ENCODE measurements around the gene GUSB. TPM values are rescaled to one million over a fixed set of nuclear protein-coding genes. Genes with fewer than 3 reads are reported as not detected.
"Not testable (repeated sequence)": the region's sequence is repeated elsewhere in the genome, so short reads cannot be mapped to it uniquely, and the experiment has no call there.

GUSB gene
- total RNA-seq, 6 donors from 2014 or later: 47.7 to 91.4 (median 66.8) TPM

DNA sequence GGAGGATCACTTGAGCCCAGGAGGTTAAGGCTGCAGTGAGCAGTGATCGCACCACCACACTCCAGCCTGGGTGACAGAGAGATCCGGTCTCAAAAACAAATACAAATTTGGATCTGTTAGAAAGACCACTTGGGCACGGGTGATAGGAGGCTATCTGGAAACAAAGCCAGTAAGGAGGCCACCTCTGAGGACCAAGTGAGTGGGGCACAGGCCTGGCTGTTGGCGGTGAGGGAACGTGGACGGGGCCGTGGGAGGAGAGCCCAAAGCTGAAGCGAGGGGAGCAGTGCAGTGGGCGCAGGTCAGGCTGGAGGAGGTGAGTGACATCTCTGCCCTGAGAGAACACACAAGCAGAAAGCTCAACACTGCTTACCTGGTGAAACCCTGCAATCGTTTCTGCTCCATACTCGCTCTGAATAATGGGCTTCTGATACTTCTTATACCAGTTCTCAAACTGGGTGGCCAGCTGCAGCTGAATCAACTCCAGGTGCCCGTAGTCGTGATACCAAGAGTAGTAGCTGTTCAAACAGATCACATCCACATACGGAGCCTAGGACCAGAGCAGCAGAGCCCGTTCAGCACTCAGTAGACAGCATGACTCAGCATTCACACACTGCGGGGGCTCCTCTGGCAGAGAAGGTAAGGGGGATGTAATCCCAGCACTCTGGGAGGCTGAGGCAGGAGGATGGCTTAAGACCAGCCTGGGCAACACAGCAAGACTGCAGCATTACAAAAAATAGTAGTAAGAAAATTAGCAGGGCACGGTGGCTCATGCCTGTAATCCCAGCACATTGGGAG lies 14.5 kb downstream of the GUSB start:
- Histone ChIP-seq H3K27ac (no peak overlapping the region), H3K4me1 (no peaks in the 10 kb centered on the region), H3K36me3 (peaks cover 31 to 100% (median 88%) of the 10 kb centered on the region in 4 donors), H3K9me3 (no peaks in the 10 kb centered on the region), H3K27me3 (no peaks in the 10 kb centered on the region), H3K4me3 (no peak overlapping the region)
- no peak for ATAC-seq (ENCODE audit: low FRiP score in 2 of 2)
- no peak for DNase-seq
- TF ChIP-seq, protein P1, sequence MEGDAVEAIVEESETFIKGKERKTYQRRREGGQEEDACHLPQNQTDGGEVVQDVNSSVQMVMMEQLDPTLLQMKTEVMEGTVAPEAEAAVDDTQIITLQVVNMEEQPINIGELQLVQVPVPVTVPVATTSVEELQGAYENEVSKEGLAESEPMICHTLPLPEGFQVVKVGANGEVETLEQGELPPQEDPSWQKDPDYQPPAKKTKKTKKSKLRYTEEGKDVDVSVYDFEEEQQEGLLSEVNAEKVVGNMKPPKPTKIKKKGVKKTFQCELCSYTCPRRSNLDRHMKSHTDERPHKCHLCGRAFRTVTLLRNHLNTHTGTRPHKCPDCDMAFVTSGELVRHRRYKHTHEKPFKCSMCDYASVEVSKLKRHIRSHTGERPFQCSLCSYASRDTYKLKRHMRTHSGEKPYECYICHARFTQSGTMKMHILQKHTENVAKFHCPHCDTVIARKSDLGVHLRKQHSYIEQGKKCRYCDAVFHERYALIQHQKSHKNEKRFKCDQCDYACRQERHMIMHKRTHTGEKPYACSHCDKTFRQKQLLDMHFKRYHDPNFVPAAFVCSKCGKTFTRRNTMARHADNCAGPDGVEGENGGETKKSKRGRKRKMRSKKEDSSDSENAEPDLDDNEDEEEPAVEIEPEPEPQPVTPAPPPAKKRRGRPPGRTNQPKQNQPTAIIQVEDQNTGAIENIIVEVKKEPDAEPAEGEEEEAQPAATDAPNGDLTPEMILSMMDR (IDR thresholded peaks at IDR 0.05): no peak
- TF ChIP-seq EP300 (IDR thresholded peaks at IDR 0.05) (no peak), POLR2A (IDR thresholded peaks at IDR 0.05) (no peak), POLR2AphosphoS5 (IDR thresholded peaks at IDR 0.05) (no peak)
- WGBS, 2 donors: 93 to 95% methylated on average over 17 of the region's 17 CpGs

GRCh38 chr7:65966146-65966545 lies 15.9 kb downstream of the GUSB start:
- H3K36me3 ChIP-seq: peaks cover 29 to 100% (median 88%) of the 10 kb centered on the region in 4 donors
- no peak overlapping the region for H3K4me3 ChIP-seq
- ATAC-seq (ENCODE audit: low FRiP score in 2 of 2) (no peak), DNase-seq (no peak)
- no peaks in the 10 kb centered on the region for H3K27me3 ChIP-seq
- no peaks in the 10 kb centered on the region for H3K4me1 ChIP-seq
- no peaks in the 10 kb centered on the region for H3K9me3 ChIP-seq
- no peak overlapping the region for H3K27ac ChIP-seq
- 85 to 95% methylated on average over 6 of the region's 6 CpGs for WGBS, 2 donors
- TF ChIP-seq, protein P1 (IDR thresholded peaks at IDR 0.05): no peak
- TF ChIP-seq POLR2A (IDR thresholded peaks at IDR 0.05) (no peak), POLR2AphosphoS5 (IDR thresholded peaks at IDR 0.05) (no peak), EP300 (IDR thresholded peaks at IDR 0.05) (no peak)

GRCh38 chr7:65964671-65965070 lies 17.3 kb downstream of the GUSB start:
- not testable (repeated sequence) for DNase-seq; H3K27me3 ChIP-seq; H3K4me3 ChIP-seq; H3K27ac ChIP-seq; H3K9me3 ChIP-seq; ATAC-seq (ENCODE audit: low FRiP score in 2 of 2); H3K4me1 ChIP-seq
- H3K36me3 ChIP-seq: peaks cover 39 to 100% (median 87%) of the 10 kb centered on the region in 4 donors
- 92 to 95% methylated on average over 3 of the region's 3 CpGs for WGBS, 2 donors

- Histone ChIP-seq H3K9me3 (no peaks in the 10 kb centered on the region), H3K4me3 (no peak overlapping the region), H3K4me1 (no peaks in the 10 kb centered on the region), H3K36me3 (peaks cover 28 to 92% (median 71%) of the 10 kb centered on the region in 4 donors), H3K27me3 (no peaks in the 10 kb centered on the region), H3K27ac (no peak overlapping the region)
- 89% methylated on average over 6 of the region's 6 CpGs; no CpG with 5 or more reads in 1 of the 2 donors for WGBS, 2 donors
- DNase-seq: no peak
- TF ChIP-seq POLR2AphosphoS5 (IDR thresholded peaks at IDR 0.05) (no peak), POLR2A (IDR thresholded peaks at IDR 0.05) (no peak), EP300 (IDR thresholded peaks at IDR 0.05) (no peak)
- TF ChIP-seq, protein P1 (IDR thresholded peaks at IDR 0.05): no peak
- peak in 1 of 2 donors; percentile 40 for ATAC-seq (ENCODE audit: low FRiP score in 2 of 2)
These were observed 20.0 kb downstream of the GUSB start for GRCh38 chr7:65962033-65962432.

DNA sequence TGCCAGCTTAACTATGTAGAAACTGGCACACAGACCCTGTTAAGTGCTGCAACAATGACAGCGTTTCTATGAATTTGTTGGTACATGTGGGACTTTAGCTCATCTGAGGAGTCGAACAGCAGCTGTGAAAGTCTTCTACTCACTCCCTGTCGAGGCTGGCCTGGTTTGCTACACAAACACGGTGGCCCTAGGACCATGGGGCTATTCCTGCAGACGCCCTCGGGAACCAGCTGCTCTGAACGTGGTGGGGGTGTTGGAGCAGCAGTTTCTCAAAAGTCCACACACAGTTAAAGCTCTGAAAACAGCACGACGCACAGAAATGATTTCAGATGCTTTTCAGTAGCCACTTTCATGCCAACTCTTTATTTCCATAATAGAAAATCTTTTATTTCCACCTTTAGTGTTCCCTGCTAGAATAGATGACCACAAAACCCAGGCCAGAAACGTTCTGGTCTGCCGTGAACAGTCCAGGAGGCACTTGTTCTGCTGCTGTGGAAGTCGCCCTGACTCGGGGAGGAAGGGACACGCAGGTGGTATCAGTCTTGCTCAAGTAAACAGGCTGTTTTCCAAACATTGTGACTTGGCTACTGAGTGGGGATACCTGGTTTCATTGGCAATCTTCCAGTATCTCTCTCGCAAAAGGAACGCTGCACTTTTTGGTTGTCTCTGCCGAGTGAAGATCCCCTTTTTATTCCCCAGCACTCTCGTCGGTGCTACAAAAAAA lies 21.5 kb downstream of the GUSB start:
- no peaks in the 10 kb centered on the region for H3K9me3 ChIP-seq
- H3K27me3 ChIP-seq: no peaks in the 10 kb centered on the region
- no peak for DNase-seq
- no peak overlapping the region for H3K27ac ChIP-seq
- TF ChIP-seq POLR2A (IDR thresholded peaks at IDR 0.05) (no peak), EP300 (IDR thresholded peaks at IDR 0.05) (no peak), POLR2AphosphoS5 (IDR thresholded peaks at IDR 0.05) (no peak)
- TF ChIP-seq, protein P1 (IDR thresholded peaks at IDR 0.05): no peak
- no peak for ATAC-seq (ENCODE audit: low FRiP score in 2 of 2)
- 80% methylated on average over 17 of the region's 19 CpGs for WGBS, 2 donors
- H3K4me3 ChIP-seq: no peak overlapping the region
- peaks cover 31 to 85% (median 63%) of the 10 kb centered on the region in 4 donors for H3K36me3 ChIP-seq
- H3K4me1 ChIP-seq: no peaks in the 10 kb centered on the region

Data from upper lobe of left lung (tissue), 6 donors.